Natural killer cell treated with Interleukin-12 subunit alpha and Interleukin-12 subunit beta and Interleukin-15 and Interleukin-18, amount 100 ng/mL, for 72 hours (primary cell): ENCODE measurements around the gene ADSS1. TPM values are rescaled to one million over a fixed set of nuclear protein-coding genes. Genes with fewer than 3 reads are reported as not detected.

Experiments
- ATAC-seq, 2 donors: fragments of 150-1000 bp; cut with Tn5 transposase in 1 of 2; sonication (Bioruptor Pico), chemical (Tn5 transposase) in 1 of 2; 2 replicates each; pipeline ENCODE4 v1.10.0; 2021
- DNase-seq: peaks from one replicate; pipeline ENCODE4 v3.0.0; 2022; ENCODE audit warnings: low spot score
- H3K27ac Mint-ChIP-seq, 2 donors: 1 replicate in 1 of 2; 2 replicates in 1 of 2; pipeline ENCODE4 v1.8.0; 2022; ENCODE audit warnings: mixed read lengths in 2 of 2, mild to moderate bottlenecking in 1 of 2, moderate library complexity in 1 of 2
- H3K27me3 Mint-ChIP-seq, 2 donors: 1 replicate in 1 of 2; 2 replicates in 1 of 2; pipeline ENCODE4 v1.8.0; 2022; ENCODE audit warnings: mixed read lengths in 2 of 2
- H3K36me3 Mint-ChIP-seq: one replicate; pipeline ENCODE4 v1.8.0; 2022; ENCODE audit warnings: mixed read lengths
- H3K4me1 Mint-ChIP-seq, 2 donors: 1 replicate in 1 of 2; 2 replicates in 1 of 2; pipeline ENCODE4 v1.8.0; 2022; ENCODE audit warnings: low read depth in 2 of 2, mixed read lengths in 2 of 2, mild to moderate bottlenecking in 1 of 2
- H3K4me3 Mint-ChIP-seq: one replicate; pipeline ENCODE4 v1.8.0; 2022; ENCODE audit warnings: mixed read lengths
- H3K9me3 Mint-ChIP-seq: 2 replicates; pipeline ENCODE4 v1.8.0; 2022; ENCODE audit warnings: mixed read lengths
- total RNA-seq, 2 donors: library from RNA; stranded (reverse); gene quantifications; one replicate each; pipeline ENCODE4 v1.2.3, GENCODE V29; 2022

ADSS1 gene
- total RNA-seq, 2 donors from 2014 or later: 0.50 to 0.61 TPM

DNA sequence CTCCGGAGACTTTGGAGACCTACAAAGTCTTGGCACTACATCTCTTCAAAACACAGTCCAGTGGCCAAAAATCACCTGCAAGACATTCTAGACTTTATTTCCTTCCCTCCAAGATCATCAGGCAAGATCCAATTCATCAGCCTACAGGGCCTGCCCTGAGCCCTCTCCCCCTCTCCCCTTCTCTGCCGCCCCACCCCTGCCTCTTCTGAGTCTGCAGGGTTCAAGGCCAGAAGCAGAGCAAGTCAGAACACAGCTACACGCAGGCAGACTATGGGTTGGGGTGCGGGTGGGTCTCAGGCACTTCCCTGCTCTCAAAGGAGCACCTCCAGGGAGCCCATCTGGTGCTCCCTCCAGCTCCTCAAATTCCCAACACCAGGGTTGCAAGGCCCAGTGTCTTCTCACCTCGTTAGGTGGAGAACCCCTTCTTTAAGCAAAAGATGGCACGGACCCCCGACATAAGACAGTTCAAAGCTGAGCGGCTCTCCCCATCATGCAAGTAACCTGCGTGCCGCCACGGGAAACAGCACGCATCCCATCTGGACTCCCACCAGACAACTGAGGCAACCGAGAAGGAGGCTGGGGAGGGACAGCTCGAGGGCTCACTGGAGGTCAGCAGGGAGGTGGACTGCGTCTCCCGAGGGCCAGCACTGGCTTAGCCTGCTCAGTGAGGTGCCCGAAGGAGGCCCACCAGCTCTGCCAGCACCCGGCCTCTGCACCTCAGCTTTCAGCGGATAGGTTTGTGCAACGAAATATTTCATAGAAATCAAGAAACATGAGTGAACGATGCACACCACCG is 40.2 kb upstream of the ADSS1 start:
- no peak for DNase-seq
- Mint-ChIP-seq H3K27me3 (peaks cover 8 to 11% of the 10 kb centered on the region in 2 donors), H3K27ac (no peak overlapping the region), H3K36me3 (no peaks in the 10 kb centered on the region), H3K4me1 (peaks cover 10 to 18% of the 10 kb centered on the region in 2 donors), H3K9me3 (no peaks in the 10 kb centered on the region), H3K4me3 (no peak overlapping the region)
- no peak for ATAC-seq

DNA sequence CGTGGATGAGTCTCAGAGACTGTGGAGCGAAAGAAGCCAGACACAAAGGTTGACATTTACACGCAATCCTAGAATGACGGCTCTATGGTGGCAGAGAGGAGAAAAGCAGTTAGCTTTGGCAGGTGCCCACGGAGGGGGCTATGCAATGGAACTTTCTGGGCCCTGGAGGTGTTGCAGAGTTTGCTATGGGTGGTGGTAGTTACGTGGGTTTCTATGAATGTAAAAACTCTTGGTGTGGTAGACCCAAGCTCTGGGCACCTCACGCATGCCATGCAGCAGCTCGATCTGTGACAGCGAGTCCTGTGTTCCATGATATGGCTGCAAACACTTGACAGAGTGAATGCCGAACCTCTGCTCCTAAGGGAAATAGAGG is 39.6 kb upstream of the ADSS1 start:
- Mint-ChIP-seq H3K4me3 (no peak overlapping the region), H3K4me1 (peaks cover 10 to 18% of the 10 kb centered on the region in 2 donors), H3K27me3 (peaks cover 8 to 11% of the 10 kb centered on the region in 2 donors), H3K36me3 (no peaks in the 10 kb centered on the region), H3K9me3 (no peaks in the 10 kb centered on the region), H3K27ac (no peak overlapping the region)
- ATAC-seq (no peak), DNase-seq (no peak)

- ATAC-seq (no peak), DNase-seq (no peak)
- Mint-ChIP-seq H3K4me3 (no peak overlapping the region), H3K4me1 (peaks cover 10 to 18% of the 10 kb centered on the region in 2 donors), H3K27ac (no peak overlapping the region), H3K9me3 (no peaks in the 10 kb centered on the region), H3K36me3 (no peaks in the 10 kb centered on the region), H3K27me3 (peaks cover 8 to 11% of the 10 kb centered on the region in 2 donors)
Observed at GRCh38 chr14:104685216-104685997, 38.6 kb upstream of the ADSS1 start.

DNA sequence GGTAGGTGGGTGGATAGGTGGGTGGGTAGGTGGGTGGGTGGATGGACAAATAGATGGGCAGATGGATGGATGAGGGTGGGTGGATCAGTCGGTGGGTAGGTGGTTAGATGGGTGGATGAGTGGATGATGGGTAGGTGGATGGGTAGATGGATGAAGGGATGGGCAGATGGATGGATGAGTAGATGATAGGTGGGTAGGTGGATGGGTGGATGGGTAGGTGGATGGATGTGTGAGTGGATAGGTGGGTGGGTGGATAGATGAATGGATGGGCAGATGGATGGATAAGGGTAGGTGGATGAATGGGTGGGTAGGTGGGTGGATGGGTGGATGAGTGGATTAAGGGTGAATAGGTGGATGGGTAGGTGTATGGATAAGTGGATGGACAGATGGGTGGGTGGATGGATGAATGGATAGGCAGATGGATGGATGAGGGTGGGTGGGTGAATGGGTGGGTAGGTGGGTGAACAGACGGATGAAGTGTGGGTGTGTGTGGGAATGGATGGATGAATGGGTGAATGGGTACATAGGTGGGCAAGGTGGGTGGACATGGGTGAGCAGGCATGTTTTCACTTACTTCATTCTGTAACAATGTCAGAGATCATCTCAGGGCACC is 37.9 kb upstream of the ADSS1 start:
- H3K27ac Mint-ChIP-seq: no peak overlapping the region

DNA sequence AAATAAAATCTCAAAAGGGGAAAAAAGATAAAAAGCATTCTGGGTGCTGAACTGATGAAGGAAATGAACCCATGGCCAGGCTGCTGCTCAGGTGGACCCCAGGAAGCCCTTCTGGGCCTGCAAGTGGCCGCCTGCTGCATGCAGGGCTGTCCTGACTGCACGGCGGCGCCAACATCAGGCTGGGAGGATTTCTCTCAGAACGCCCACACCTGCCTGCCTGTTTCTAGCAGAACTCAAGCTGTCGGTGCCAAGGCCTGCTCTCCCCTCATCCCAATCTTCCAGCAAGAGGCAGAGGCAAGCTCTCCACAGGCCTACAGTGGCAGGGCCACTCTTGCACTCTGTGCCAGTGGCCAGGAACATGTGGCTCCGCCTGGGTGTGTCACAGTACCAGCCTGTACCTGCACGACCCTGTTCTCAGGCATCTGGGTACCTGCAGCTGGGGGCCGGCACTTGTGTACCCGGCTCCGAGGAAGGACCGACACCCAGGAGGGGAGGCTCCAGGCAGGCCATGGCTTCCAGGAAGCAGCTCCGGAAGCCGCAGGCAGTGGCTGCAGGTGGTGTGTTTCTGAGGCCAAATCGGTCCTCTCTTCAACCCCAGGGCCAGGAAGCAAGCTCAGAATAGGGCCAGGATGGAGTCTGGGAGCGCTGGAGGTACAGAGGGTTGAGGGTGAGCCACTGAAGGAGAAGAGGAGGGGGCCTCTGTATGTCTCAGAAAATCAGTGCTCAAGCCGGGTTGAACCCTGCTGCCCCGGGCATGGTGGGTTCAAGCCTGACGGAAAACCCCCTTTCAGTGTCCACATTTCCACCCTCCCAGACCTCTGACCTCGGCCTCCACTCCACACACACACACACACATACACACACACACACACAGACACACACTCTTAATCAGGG is 37.2 kb upstream of the ADSS1 start:
- DNase-seq (no peak), ATAC-seq (no peak)
- H3K4me3 Mint-ChIP-seq: no peak overlapping the region
- H3K27ac Mint-ChIP-seq: no peak overlapping the region
- H3K36me3 Mint-ChIP-seq: no peaks in the 10 kb centered on the region
- H3K9me3 Mint-ChIP-seq: no peaks in the 10 kb centered on the region
- peaks cover 0 to 6% of the 10 kb centered on the region in 2 donors for H3K27me3 Mint-ChIP-seq
- H3K4me1 Mint-ChIP-seq: peaks cover 10 to 18% of the 10 kb centered on the region in 2 donors

More for the DNA sequence above, 37.9 kb upstream of the ADSS1 start:
- H3K36me3 Mint-ChIP-seq: no peaks in the 10 kb centered on the region
- H3K27me3 Mint-ChIP-seq: peaks cover 6 to 8% of the 10 kb centered on the region in 2 donors
- H3K9me3 Mint-ChIP-seq: no peaks in the 10 kb centered on the region
- no peak for ATAC-seq
- H3K4me3 Mint-ChIP-seq: no peak overlapping the region
- H3K4me1 Mint-ChIP-seq: peaks cover 10 to 18% of the 10 kb centered on the region in 2 donors
- DNase-seq: no peak

DNA sequence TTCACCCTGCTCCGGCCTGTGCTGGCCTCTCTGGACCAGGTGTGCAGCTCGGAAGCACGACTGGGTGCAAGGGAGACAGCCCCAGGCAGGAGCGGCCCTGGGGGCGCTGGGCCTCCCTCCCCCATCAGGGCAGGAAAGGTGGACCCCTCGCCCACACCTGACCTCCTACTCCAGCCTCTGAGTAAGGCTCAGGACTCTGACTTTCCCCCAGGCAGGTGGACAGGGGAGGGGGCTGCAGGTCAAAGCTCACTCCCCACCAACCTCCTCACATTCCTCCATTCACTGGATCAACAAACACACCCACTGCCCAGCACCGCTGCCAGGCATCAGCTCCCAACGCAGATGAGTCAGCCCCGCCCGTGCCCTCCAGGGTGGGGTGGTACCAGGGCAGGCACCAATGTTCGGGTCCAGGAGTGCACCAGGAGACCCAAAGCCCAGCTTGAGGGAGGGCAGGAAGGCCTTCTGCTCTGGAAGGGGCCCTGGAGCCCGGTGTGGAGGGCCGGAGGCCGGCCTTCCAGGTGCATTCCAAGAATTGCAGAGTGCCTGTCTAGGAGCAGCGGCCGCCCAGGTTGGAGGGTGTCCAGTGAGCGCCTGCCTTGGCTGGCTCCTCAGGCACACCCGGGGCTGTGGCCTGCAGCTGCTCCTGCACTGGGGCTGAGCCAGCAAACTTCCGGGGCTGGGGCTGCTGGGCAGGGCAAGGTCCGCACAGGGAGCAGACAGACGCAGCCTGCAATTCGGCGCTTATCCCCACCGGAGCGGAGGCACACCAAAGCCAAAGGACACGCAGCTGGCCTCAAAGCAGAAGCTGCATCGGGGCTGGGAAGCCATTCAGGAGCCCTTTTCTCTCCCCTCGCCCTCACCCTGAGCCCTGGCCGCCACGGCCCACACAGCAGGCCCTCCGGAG is 36.2 kb upstream of the ADSS1 start:
- ATAC-seq (no peak), DNase-seq (no peak)
- Mint-ChIP-seq H3K36me3 (no peaks in the 10 kb centered on the region), H3K27ac (no peak overlapping the region), H3K27me3 (peaks cover 0 to 6% of the 10 kb centered on the region in 2 donors), H3K9me3 (no peaks in the 10 kb centered on the region), H3K4me1 (peaks cover 10 to 18% of the 10 kb centered on the region in 2 donors), H3K4me3 (peak overlapping the region; percentile 12)

- ATAC-seq (no peak), DNase-seq (no peak)
- no peak overlapping the region for H3K27ac Mint-ChIP-seq
- H3K4me3 Mint-ChIP-seq: peak overlapping the region; percentile 12
- no peaks in the 10 kb centered on the region for H3K9me3 Mint-ChIP-seq
- peaks cover 0 to 3% of the 10 kb centered on the region in 2 donors for H3K27me3 Mint-ChIP-seq
- peaks cover 10 to 18% of the 10 kb centered on the region in 2 donors for H3K4me1 Mint-ChIP-seq
- no peaks in the 10 kb centered on the region for H3K36me3 Mint-ChIP-seq
Observed at GRCh38 chr14:104688505-104689108, 35.4 kb upstream of the ADSS1 start.

DNA sequence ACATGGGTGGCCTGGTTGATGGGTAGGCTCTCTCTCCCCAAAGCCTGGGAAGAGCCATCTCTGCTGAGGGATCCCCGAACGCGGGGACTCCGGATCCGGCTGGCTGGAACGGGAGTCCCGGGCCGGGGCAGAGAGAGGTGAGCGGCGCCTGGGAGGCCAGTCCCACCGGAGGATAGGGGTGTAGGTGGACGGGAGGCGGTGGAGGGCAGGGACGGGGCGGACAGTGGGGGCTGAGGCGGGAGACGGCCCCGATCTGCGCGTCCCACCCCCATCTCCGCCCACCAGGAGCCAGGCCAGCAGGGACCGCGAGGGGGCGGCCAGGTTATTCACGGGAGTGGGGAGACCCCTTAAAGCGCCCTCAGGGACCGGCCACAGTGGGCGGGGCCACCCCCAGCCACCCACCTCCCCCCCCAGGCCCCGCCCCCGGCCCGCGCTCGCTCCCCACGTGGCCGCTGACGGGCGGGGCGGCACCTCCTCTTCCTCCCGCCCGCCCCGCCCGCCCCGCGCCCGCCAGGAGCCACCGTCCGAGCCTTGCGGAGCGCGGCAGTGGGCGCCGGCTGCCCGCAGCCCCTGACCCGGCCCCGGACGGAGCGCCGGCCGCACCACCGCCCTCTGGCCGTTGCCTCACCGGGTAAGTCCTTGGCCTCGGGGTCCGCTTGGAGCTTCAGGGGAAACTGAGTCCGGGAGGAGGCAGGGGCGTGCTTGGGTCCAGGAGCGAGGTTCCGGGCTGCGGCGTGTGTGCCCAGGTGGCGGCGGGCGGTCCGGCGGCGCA is 34.7 kb upstream of the ADSS1 start, which contains the start of gene INF2:
INF2 (plus strand) TSS at position 510 of the 772 bp plus-strand sequence. CDS start 11,748 bp downstream, outside the sequence.
- no peaks in the 10 kb centered on the region for H3K9me3 Mint-ChIP-seq
- no peaks in the 10 kb centered on the region for H3K36me3 Mint-ChIP-seq
- ATAC-seq (peak; percentile 74 to 82), DNase-seq (no peak)
- H3K4me1 Mint-ChIP-seq: peaks cover 12 to 19% of the 10 kb centered on the region in 2 donors
- H3K27ac Mint-ChIP-seq: no peak within 1 kb of the TSS
- H3K27me3 Mint-ChIP-seq: peaks cover 0 to 2% of the 10 kb centered on the region in 2 donors
- peak within 1 kb of the TSS; percentile 22 for H3K4me3 Mint-ChIP-seq

GRCh38 chr14:104689881-104690711 is 33.9 kb upstream of the ADSS1 start:
- Mint-ChIP-seq H3K4me1 (peaks cover 15 to 22% of the 10 kb centered on the region in 2 donors), H3K4me3 (peak overlapping the region; percentile 22), H3K27ac (no peak overlapping the region), H3K27me3 (peaks cover 0 to 2% of the 10 kb centered on the region in 2 donors), H3K9me3 (no peaks in the 10 kb centered on the region), H3K36me3 (no peaks in the 10 kb centered on the region)
- no peak for DNase-seq
- ATAC-seq: peak; percentile 26 to 51

- ATAC-seq (no peak), DNase-seq (no peak)
- H3K4me3 Mint-ChIP-seq: peak overlapping the region; percentile 15
- no peaks in the 10 kb centered on the region for H3K27me3 Mint-ChIP-seq
- H3K36me3 Mint-ChIP-seq: no peaks in the 10 kb centered on the region
- H3K9me3 Mint-ChIP-seq: no peaks in the 10 kb centered on the region
- no peak overlapping the region for H3K27ac Mint-ChIP-seq
- peaks cover 21 to 22% of the 10 kb centered on the region in 2 donors for H3K4me1 Mint-ChIP-seq
Observed at GRCh38 chr14:104690861-104691455, 33.1 kb upstream of the ADSS1 start.
